ENCODE measurements around the gene RAPGEF6.
"Not testable (repeated sequence)": the region's sequence is repeated elsewhere in the genome, so short reads cannot be mapped to it uniquely, and the experiment has no call there.

The RAPGEF6 gene

DNA sequence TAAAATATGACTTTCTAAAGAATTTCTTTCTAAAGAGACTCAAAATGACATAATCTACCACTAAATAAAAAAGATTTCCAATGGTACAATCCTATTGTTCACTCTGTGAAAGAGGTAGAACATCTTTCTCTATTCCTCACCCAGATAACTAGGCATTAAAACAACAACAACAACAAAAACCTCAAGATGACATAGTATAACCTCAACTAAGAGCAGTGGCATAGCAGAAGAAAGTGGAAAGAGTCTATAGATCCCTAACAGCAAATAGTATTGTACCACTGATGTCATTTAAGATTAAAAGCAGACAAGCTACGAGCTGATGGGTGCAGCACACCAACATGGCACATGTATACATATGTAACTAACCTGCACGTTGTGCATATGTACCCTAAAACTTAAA, 29.9 kb downstream of the RAPGEF6 start:
- Histone ChIP-seq H3K9me3 (ENCODE audit: severe bottlenecking) (no peaks in the 10 kb centered on the region), H3K27me3 (ENCODE audit: insufficient read depth, low read depth, severe bottlenecking) (no peaks in the 10 kb centered on the region), H3K4me3 (ENCODE audit: low read depth, low read length) (no peak overlapping the region), H3K36me3 (peaks cover 11% of the 10 kb centered on the region), H3K27ac (no peak overlapping the region)
- no peak for DNase-seq
- no peak for TF ChIP-seq CTCF (IDR thresholded peaks at IDR 0.05; ENCODE audit: low read depth, low read length)

- TF ChIP-seq CTCF (IDR thresholded peaks at IDR 0.05; ENCODE audit: low read depth, low read length) = no peak
- Histone ChIP-seq H3K27ac (no peak overlapping the region), H3K36me3 (0 out of 2 replicates have a peak, but pooled peaks cover 4% of the 10 kb centered on the region)
Observed at GRCh38 chr5:131595088-131596033, 39.7 kb downstream of the RAPGEF6 start.

DNA sequence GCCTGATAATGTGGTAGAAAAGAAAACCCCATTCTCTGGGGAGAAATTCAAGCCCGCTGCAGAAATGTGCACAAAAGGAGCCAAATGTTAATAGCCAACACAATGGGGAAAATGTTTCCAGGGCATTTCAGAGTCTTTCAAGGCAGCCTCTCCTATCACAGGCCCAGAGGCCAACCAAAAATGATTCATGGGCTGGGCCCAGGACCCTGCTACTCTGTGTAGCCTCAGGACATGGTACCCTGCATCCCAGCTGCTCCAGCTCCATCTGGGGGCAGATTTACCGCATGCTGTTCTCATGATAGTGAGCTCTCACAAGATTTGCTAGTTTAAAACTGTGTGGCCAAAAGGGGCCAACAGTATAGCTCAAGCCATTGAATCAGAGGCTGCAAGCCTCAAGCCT, 41.1 kb downstream of the RAPGEF6 start:
- DNase-seq = no peak
- Histone ChIP-seq H3K36me3 (no peaks in the 10 kb centered on the region), H3K27ac (no peak overlapping the region), H3K27me3 (ENCODE audit: insufficient read depth, low read depth, severe bottlenecking) (no peaks in the 10 kb centered on the region), H3K4me3 (ENCODE audit: low read depth, low read length) (no peak overlapping the region), H3K9me3 (ENCODE audit: severe bottlenecking) (no peaks in the 10 kb centered on the region)
- TF ChIP-seq CTCF (IDR thresholded peaks at IDR 0.05; ENCODE audit: low read depth, low read length) = no peak

More at GRCh38 chr5:131595088-131596033, 39.7 kb downstream of the RAPGEF6 start:
- no peaks in the 10 kb centered on the region for H3K27me3 ChIP-seq (ENCODE audit: insufficient read depth, low read depth, severe bottlenecking)
- DNase-seq = no peak
- H3K9me3 ChIP-seq (ENCODE audit: severe bottlenecking) = no peaks in the 10 kb centered on the region
- no peak overlapping the region for H3K4me3 ChIP-seq (ENCODE audit: low read depth, low read length)

DNA sequence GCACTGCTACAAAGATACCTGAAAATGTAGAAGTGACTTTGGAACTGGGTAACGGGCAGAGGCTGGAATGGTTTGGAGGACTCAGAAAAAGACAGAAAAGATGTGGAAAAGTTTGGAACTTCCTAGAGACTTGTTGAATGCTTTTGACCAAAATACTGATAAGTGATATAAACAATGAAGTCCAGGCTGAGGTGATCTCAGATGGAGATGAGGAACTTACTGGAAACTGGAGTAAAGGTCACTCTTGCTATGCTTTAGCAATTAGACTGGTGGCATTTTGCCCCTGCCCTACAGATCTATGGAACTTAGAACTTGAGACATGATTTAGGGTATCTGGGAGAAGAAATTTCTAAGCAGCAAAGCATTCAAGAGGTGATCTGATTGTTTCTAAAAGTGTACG, 41.6 kb downstream of the RAPGEF6 start:
- H3K27me3 ChIP-seq (ENCODE audit: insufficient read depth, low read depth, severe bottlenecking); H3K9me3 ChIP-seq (ENCODE audit: severe bottlenecking); H3K27ac ChIP-seq; H3K36me3 ChIP-seq; DNase-seq; H3K4me3 ChIP-seq (ENCODE audit: low read depth, low read length): not testable (repeated sequence)

GRCh38 chr5:131589510-131590348, 45.3 kb downstream of the RAPGEF6 start:
- Histone ChIP-seq H3K4me3 (ENCODE audit: low read depth, low read length) (no peak overlapping the region), H3K9me3 (ENCODE audit: severe bottlenecking) (no peaks in the 10 kb centered on the region), H3K27ac (no peak overlapping the region), H3K36me3 (no peaks in the 10 kb centered on the region), H3K27me3 (ENCODE audit: insufficient read depth, low read depth, severe bottlenecking) (no peaks in the 10 kb centered on the region)
- TF ChIP-seq CTCF (IDR thresholded peaks at IDR 0.05; ENCODE audit: low read depth, low read length) = peak; percentile 80
- peak; percentile 40 for DNase-seq

- no peak for TF ChIP-seq CTCF (IDR thresholded peaks at IDR 0.05; ENCODE audit: low read depth, low read length)
- Histone ChIP-seq H3K27ac (no peak overlapping the region), H3K27me3 (ENCODE audit: insufficient read depth, low read depth, severe bottlenecking) (no peaks in the 10 kb centered on the region), H3K4me3 (ENCODE audit: low read depth, low read length) (no peak overlapping the region), H3K9me3 (ENCODE audit: severe bottlenecking) (no peaks in the 10 kb centered on the region), H3K36me3 (no peaks in the 10 kb centered on the region)
- DNase-seq = no peak
Observed at GRCh38 chr5:131587541-131587940, 47.5 kb downstream of the RAPGEF6 start.

Data from WERI-Rb-1 (cell line).